ENCODE results near the gene SPECC1.
A peak's percentile ranks its signal among the peaks of the same experiment; 100 is the strongest.

The SPECC1 gene

GRCh38 chr17:20051624-20052023 is 42.5 kb downstream of the SPECC1 start:
- H3K27me3 ChIP-seq (ENCODE audit: insufficient read depth, poor library complexity, severe bottlenecking): no peaks in the 10 kb centered on the region
- TF ChIP-seq, protein P1, sequence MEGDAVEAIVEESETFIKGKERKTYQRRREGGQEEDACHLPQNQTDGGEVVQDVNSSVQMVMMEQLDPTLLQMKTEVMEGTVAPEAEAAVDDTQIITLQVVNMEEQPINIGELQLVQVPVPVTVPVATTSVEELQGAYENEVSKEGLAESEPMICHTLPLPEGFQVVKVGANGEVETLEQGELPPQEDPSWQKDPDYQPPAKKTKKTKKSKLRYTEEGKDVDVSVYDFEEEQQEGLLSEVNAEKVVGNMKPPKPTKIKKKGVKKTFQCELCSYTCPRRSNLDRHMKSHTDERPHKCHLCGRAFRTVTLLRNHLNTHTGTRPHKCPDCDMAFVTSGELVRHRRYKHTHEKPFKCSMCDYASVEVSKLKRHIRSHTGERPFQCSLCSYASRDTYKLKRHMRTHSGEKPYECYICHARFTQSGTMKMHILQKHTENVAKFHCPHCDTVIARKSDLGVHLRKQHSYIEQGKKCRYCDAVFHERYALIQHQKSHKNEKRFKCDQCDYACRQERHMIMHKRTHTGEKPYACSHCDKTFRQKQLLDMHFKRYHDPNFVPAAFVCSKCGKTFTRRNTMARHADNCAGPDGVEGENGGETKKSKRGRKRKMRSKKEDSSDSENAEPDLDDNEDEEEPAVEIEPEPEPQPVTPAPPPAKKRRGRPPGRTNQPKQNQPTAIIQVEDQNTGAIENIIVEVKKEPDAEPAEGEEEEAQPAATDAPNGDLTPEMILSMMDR (IDR thresholded peaks at IDR 0.05; ENCODE audit: insufficient read depth, low read length): no peak
- TF ChIP-seq SPI1 (IDR thresholded peaks at IDR 0.05; ENCODE audit: borderline replicate concordance, low read depth): no peak
- no peak for TF ChIP-seq POLR2AphosphoS5 (IDR thresholded peaks at IDR 0.05; ENCODE audit: low read depth)
- TF ChIP-seq GABPA (IDR thresholded peaks at IDR 0.05; ENCODE audit: low read depth): no peak
- TF ChIP-seq, protein P2, sequence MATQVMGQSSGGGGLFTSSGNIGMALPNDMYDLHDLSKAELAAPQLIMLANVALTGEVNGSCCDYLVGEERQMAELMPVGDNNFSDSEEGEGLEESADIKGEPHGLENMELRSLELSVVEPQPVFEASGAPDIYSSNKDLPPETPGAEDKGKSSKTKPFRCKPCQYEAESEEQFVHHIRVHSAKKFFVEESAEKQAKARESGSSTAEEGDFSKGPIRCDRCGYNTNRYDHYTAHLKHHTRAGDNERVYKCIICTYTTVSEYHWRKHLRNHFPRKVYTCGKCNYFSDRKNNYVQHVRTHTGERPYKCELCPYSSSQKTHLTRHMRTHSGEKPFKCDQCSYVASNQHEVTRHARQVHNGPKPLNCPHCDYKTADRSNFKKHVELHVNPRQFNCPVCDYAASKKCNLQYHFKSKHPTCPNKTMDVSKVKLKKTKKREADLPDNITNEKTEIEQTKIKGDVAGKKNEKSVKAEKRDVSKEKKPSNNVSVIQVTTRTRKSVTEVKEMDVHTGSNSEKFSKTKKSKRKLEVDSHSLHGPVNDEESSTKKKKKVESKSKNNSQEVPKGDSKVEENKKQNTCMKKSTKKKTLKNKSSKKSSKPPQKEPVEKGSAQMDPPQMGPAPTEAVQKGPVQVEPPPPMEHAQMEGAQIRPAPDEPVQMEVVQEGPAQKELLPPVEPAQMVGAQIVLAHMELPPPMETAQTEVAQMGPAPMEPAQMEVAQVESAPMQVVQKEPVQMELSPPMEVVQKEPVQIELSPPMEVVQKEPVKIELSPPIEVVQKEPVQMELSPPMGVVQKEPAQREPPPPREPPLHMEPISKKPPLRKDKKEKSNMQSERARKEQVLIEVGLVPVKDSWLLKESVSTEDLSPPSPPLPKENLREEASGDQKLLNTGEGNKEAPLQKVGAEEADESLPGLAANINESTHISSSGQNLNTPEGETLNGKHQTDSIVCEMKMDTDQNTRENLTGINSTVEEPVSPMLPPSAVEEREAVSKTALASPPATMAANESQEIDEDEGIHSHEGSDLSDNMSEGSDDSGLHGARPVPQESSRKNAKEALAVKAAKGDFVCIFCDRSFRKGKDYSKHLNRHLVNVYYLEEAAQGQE (IDR thresholded peaks at IDR 0.05; ENCODE audit: insufficient replicate concordance, low read depth): no peak
- H3K4me3 ChIP-seq (replicated peaks; ENCODE audit: insufficient read depth, low read length): no peak overlapping the region
- no peak overlapping the region for H3K27ac ChIP-seq (replicated peaks)
- no peak for DNase-seq (ENCODE audit: low read depth in 1 of 2, low spot score in 1 of 2)

DNA sequence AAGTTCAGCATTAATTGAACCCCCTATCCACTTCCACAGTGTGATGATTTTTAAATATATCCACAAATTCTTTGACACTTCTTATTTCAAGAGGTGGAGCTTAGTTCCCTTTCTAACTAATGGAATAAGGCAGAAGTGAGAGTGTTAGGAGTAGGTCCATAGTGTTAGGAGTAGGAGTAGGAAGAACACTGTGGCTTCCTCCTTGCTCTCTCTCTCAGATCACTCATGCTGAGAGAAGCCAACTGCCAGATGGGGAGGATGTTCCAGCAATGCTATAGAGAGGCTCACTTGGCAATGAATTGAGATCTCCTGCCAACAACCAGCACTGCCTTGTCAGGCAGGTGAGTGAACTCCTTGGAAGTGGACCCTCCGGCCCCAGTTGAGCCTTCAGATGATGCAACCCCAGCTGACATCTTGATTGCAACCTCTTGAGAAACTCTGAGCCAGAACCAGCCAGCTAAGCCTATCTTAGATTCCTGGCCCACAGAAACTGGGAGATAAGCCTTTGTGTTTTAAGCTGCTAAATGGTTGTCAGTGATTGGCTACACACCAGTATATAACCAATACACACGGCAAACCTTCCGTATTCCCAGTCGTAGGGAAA is 44.3 kb downstream of the SPECC1 start:
- no peak overlapping the region for H3K27ac ChIP-seq (replicated peaks)
- H3K27me3 ChIP-seq (ENCODE audit: insufficient read depth, poor library complexity, severe bottlenecking): no peaks in the 10 kb centered on the region
- TF ChIP-seq, protein P1 (IDR thresholded peaks at IDR 0.05; ENCODE audit: insufficient read depth, low read length): no peak
- TF ChIP-seq SPI1 (IDR thresholded peaks at IDR 0.05; ENCODE audit: borderline replicate concordance, low read depth): no peak
- no peak for DNase-seq (ENCODE audit: low read depth in 1 of 2, low spot score in 1 of 2)
- H3K4me3 ChIP-seq (replicated peaks; ENCODE audit: insufficient read depth, low read length): no peak overlapping the region

DNA sequence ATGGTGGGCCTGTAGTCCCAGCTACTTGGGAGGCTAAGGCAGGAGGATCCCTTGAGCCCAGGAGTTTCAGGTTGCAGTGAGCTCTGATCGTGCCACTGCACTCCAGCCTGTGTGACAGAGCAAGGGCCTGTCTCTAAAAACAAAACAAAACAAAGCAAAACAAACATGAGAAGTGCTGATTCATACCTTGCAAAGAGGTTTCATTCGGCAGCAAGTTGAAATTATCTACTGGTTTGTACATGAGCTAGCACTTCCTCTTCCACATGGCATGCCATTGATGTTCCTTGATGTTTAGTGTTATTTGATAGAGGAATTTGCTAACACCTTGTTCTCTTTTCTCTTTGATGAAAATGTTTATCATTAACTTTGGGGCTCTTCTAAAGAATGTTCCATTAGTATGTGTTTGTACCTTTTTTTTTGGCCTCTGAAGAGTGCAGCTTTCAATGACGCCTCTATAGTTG is 50.6 kb downstream of the SPECC1 start:
- H3K27ac ChIP-seq (replicated peaks): peak overlapping the region; percentile 65
- peak in 1 of 2 experiments; percentile 20 for DNase-seq (ENCODE audit: low read depth in 1 of 2, low spot score in 1 of 2)

More for the DNA sequence above, 50.6 kb downstream of the SPECC1 start:
- Histone ChIP-seq H3K4me3 (replicated peaks; ENCODE audit: insufficient read depth, low read length) (no peak overlapping the region), H3K27me3 (ENCODE audit: insufficient read depth, poor library complexity, severe bottlenecking) (no peaks in the 10 kb centered on the region)
- TF ChIP-seq, protein P2 (IDR thresholded peaks at IDR 0.05; ENCODE audit: insufficient replicate concordance, low read depth): no peak
- peak; percentile 84 for TF ChIP-seq SPI1 (IDR thresholded peaks at IDR 0.05; ENCODE audit: borderline replicate concordance, low read depth)

Data from HL-60 (cell line).